SJSA1 (cell line): ENCODE results near the gene MRPS14. TPM values are rescaled to one million over a fixed set of nuclear protein-coding genes. Genes with fewer than 3 reads are reported as not detected.
"Not testable (repeated sequence)": the region's sequence is repeated elsewhere in the genome, so short reads cannot be mapped to it uniquely, and the experiment has no call there.

Experiments
- DNase-seq, 2 experiments: peaks; one replicate each; pipeline ENCODE4 v3.0.0-alpha.2; 2015 to 2020; ENCODE audit warnings: low spot score in 2 of 2, low read depth in 1 of 2
- H3K27ac ChIP-seq: fragments of 250-450 bp; sonication (Bioruptor Pico); 2 replicates; pipeline ENCODE4 v1.5.1; 2020; ENCODE audit warnings: mild to moderate bottlenecking, moderate library complexity
- H3K27me3 ChIP-seq: fragments of 250-450 bp; sonication (Bioruptor Pico); replicated peaks from 2 replicates; pipeline ENCODE4 v1.5.1; 2020; ENCODE audit warnings: mild to moderate bottlenecking, moderate library complexity
- H3K36me3 ChIP-seq: fragments of 250-450 bp; sonication (Bioruptor Pico); 2 replicates; pipeline ENCODE4 v1.5.1; 2020; ENCODE audit warnings: mild to moderate bottlenecking
- H3K4me1 ChIP-seq: fragments of 250-450 bp; sonication (Bioruptor Pico); replicated peaks from 2 replicates; pipeline ENCODE4 v1.6.1; 2021; ENCODE audit warnings: mild to moderate bottlenecking
- H3K4me3 ChIP-seq: fragments of 250-450 bp; sonication (Bioruptor Pico); 2 replicates; pipeline ENCODE4 v1.5.1; 2020; ENCODE audit warnings: mild to moderate bottlenecking
- H3K9me3 ChIP-seq: fragments of 250-450 bp; sonication (Bioruptor Pico); replicated peaks from 2 replicates; pipeline ENCODE4 v1.5.1; 2020; ENCODE audit warnings: mild to moderate bottlenecking
- total RNA-seq: library from RNA; depleted of rRNA; stranded (reverse); fragments of >200 nt; shearing (Covaris generic); gene quantifications from 2 replicates; pipeline ENCODE4 v1.2.3, GENCODE V29; 2014; rRNA removed

The MRPS14 gene
- total RNA-seq: 28.9 and 33.6 TPM in 2 replicates

- Histone ChIP-seq H3K36me3 (peaks cover 2% of the 10 kb centered on the region), H3K27me3 (no peaks in the 10 kb centered on the region), H3K4me1 (0 out of 2 replicates have a peak, but pooled peaks cover 3% of the 10 kb centered on the region), H3K27ac (peak within 1 kb of the TSS; percentile 58), H3K9me3 (no peaks in the 10 kb centered on the region), H3K4me3 (peak within 1 kb of the TSS; percentile 62)
- DNase-seq: peak; percentile 88 to 97
These were observed at the start of gene MRPS14 for GRCh38 chr1:175023043-175023921. Gene MRPS14, minus strand, starts transcription at chr1:175023425. Its CDS starts 17 bp downstream, at chr1:175023408.

- Histone ChIP-seq H3K4me1 (peaks cover 35% of the 10 kb centered on the region), H3K36me3 (no peaks in the 10 kb centered on the region), H3K9me3 (no peaks in the 10 kb centered on the region), H3K4me3 (no peak overlapping the region), H3K27ac (no peak overlapping the region), H3K27me3 (no peaks in the 10 kb centered on the region)
- DNase-seq: peak; percentile 73 to 77
These were observed 49.1 kb upstream of the MRPS14 start for GRCh38 chr1:175072099-175072951.

GRCh38 chr1:175071276-175071943 lies 48.2 kb upstream of the MRPS14 start:
- no peak overlapping the region for H3K27ac ChIP-seq
- peaks cover 32% of the 10 kb centered on the region for H3K4me1 ChIP-seq
- no peaks in the 10 kb centered on the region for H3K9me3 ChIP-seq
- DNase-seq: no peak
- H3K4me3 ChIP-seq: no peak overlapping the region
- H3K27me3 ChIP-seq: no peaks in the 10 kb centered on the region
- H3K36me3 ChIP-seq: no peaks in the 10 kb centered on the region

- Histone ChIP-seq H3K36me3 (no peaks in the 10 kb centered on the region), H3K27ac (no peak overlapping the region), H3K27me3 (no peaks in the 10 kb centered on the region), H3K4me1 (peaks cover 26% of the 10 kb centered on the region), H3K4me3 (no peak overlapping the region), H3K9me3 (no peaks in the 10 kb centered on the region)
- no peak for DNase-seq
These were observed 47.6 kb upstream of the MRPS14 start for GRCh38 chr1:175070818-175071217.

GRCh38 chr1:175067362-175068106 lies 44.3 kb upstream of the MRPS14 start, which contains the start of gene TNN:
Gene TNN, plus strand, starts transcription at chr1:175067833. Its CDS starts 9,586 bp downstream, at chr1:175077419.
- Histone ChIP-seq H3K4me1 (peaks cover 8% of the 10 kb centered on the region), H3K9me3 (no peaks in the 10 kb centered on the region; the same call in 1 of the 2 replicates), H3K27me3 (no peaks in the 10 kb centered on the region), H3K36me3 (no peaks in the 10 kb centered on the region), H3K27ac (no peak within 1 kb of the TSS), H3K4me3 (no peak within 1 kb of the TSS)
- no peak for DNase-seq

GRCh38 chr1:175062858-175063257 lies 39.6 kb upstream of the MRPS14 start:
- no peaks in the 10 kb centered on the region for H3K4me1 ChIP-seq
- H3K4me3 ChIP-seq: no peak overlapping the region
- no peak overlapping the region for H3K27ac ChIP-seq
- H3K27me3 ChIP-seq: no peaks in the 10 kb centered on the region
- no peak for DNase-seq
- H3K9me3 ChIP-seq: no peaks in the 10 kb centered on the region; the same call in 1 of the 2 replicates
- no peaks in the 10 kb centered on the region for H3K36me3 ChIP-seq

- Histone ChIP-seq H3K36me3 (no peaks in the 10 kb centered on the region), H3K27me3 (no peaks in the 10 kb centered on the region), H3K4me3 (no peak overlapping the region), H3K27ac (no peak overlapping the region), H3K4me1 (no peaks in the 10 kb centered on the region), H3K9me3 (no peaks in the 10 kb centered on the region; the same call in 1 of the 2 replicates)
- DNase-seq: no peak
These were observed 39.1 kb upstream of the MRPS14 start for GRCh38 chr1:175062339-175062738.

- Histone ChIP-seq H3K27ac (no peak overlapping the region), H3K4me1 (peaks cover 11% of the 10 kb centered on the region), H3K4me3 (no peak overlapping the region), H3K9me3 (no peaks in the 10 kb centered on the region), H3K27me3 (no peaks in the 10 kb centered on the region), H3K36me3 (0 out of 2 replicates have a peak, but pooled peaks cover 2% of the 10 kb centered on the region)
- DNase-seq: no peak
These were observed 31.5 kb upstream of the MRPS14 start for GRCh38 chr1:175054736-175055135.

GRCh38 chr1:175050992-175051391 lies 27.8 kb upstream of the MRPS14 start:
- Histone ChIP-seq H3K4me1 (peaks cover 28% of the 10 kb centered on the region), H3K27ac (no peak overlapping the region), H3K36me3 (0 out of 2 replicates have a peak, but pooled peaks cover 1% of the 10 kb centered on the region), H3K4me3 (no peak overlapping the region), H3K27me3 (no peaks in the 10 kb centered on the region), H3K9me3 (no peaks in the 10 kb centered on the region)
- DNase-seq: no peak

GRCh38 chr1:175045519-175045918 lies 22.3 kb upstream of the MRPS14 start:
- Histone ChIP-seq H3K27ac (no peak overlapping the region), H3K4me1 (peaks cover 61% of the 10 kb centered on the region), H3K27me3 (no peaks in the 10 kb centered on the region), H3K4me3 (no peak overlapping the region), H3K9me3 (no peaks in the 10 kb centered on the region), H3K36me3 (no peaks in the 10 kb centered on the region)
- no peak for DNase-seq

GRCh38 chr1:175045097-175045496 lies 21.9 kb upstream of the MRPS14 start:
- no peak for DNase-seq
- Histone ChIP-seq H3K9me3 (no peaks in the 10 kb centered on the region), H3K4me3 (no peak overlapping the region)

GRCh38 chr1:175044591-175044990 lies 21.4 kb upstream of the MRPS14 start:
- H3K4me3 ChIP-seq, H3K27me3 ChIP-seq, H3K9me3 ChIP-seq, H3K36me3 ChIP-seq, DNase-seq: not testable (repeated sequence)
- H3K4me1 ChIP-seq: peaks cover 70% of the 10 kb centered on the region
- H3K27ac ChIP-seq: peak overlapping the region; percentile 86

More at GRCh38 chr1:175045097-175045496, 21.9 kb upstream of the MRPS14 start:
- Histone ChIP-seq H3K27ac (no peak overlapping the region), H3K27me3 (no peaks in the 10 kb centered on the region), H3K4me1 (peaks cover 66% of the 10 kb centered on the region), H3K36me3 (no peaks in the 10 kb centered on the region)
